Neural crest cell (in vitro differentiated cells): ENCODE results near the gene GARIN5B. TPM values are rescaled to one million over a fixed set of nuclear protein-coding genes. Genes with fewer than 3 reads are reported as not detected.

ENCODE experiments used
- DNase-seq: peaks from one replicate; pipeline ENCODE4 v3.0.0; 2021; ENCODE audit warnings: low read depth, mixed read lengths, low spot score
- H3K27ac Mint-ChIP-seq: one replicate; pipeline ENCODE4 v1.8.0; 2021; ENCODE audit warnings: mild to moderate bottlenecking, mixed read lengths; ENCODE audit not compliant: unreplicated experiment
- H3K27me3 Mint-ChIP-seq: 2 replicates; pipeline ENCODE4 v1.8.0; 2021; ENCODE audit warnings: low read depth, mild to moderate bottlenecking, mixed read lengths
- H3K36me3 Mint-ChIP-seq: 2 replicates; pipeline ENCODE4 v1.8.0; 2021; ENCODE audit warnings: low read depth, mild to moderate bottlenecking, mixed read lengths
- H3K4me1 Mint-ChIP-seq: 2 replicates; pipeline ENCODE4 v1.8.0; 2021; ENCODE audit warnings: mixed read lengths
- H3K4me3 Mint-ChIP-seq: one replicate; pipeline ENCODE4 v1.8.0; 2021; ENCODE audit warnings: mild to moderate bottlenecking, mixed read lengths
- H3K9me3 Mint-ChIP-seq: 2 replicates; pipeline ENCODE4 v1.8.0; 2021; ENCODE audit warnings: mixed read lengths
- total RNA-seq: library from RNA; stranded (reverse); gene quantifications from 2 replicates; pipeline ENCODE4 v1.2.1, GENCODE V29; 2021
- TF ChIP-seq, protein P1 (sequence below): fragments of 200-600 bp; sonication (generic); conservative IDR thresholded peaks from 2 replicates; pipeline ENCODE4 v1.5.0; 2021; ENCODE audit warnings: antibody characterized with exemption, mild to moderate bottlenecking

Gene GARIN5B
- total RNA-seq, 1 donor from 2014 or later: not detected

DNA sequence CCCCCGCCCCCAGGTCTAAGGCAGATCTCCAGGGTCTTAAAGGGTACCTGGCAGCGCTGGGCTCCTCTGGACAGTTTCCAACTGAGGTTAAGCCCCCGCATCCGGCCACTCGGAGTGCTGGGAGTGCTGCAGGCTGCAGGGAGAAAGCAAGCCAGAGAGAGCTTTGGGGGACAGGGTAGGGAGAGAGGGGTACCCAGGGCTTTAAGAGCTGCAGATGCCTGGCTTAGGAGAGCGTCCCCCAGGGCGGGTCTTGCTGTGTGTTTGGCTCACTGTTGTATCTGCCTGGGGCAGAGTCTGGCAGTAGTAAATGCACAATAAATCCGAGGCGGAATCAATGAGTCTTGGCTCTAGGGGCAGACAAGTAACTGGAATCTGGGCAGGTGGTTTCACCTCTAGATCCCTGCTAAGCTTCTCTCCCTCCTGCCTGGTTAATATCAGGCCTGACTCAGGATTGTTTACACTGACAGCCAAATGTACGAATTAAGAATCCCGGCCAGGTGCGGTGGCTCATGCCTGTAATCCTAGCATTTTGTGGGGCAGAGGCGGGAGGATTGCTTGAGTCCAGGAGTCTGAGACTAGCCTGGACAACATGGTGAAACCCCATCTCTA lies 7.7 kb downstream of the GARIN5B start:
- H3K4me3 Mint-ChIP-seq: no peak overlapping the region
- no peak overlapping the region for H3K27ac Mint-ChIP-seq
- H3K4me1 Mint-ChIP-seq: peaks cover 8% of the 10 kb centered on the region
- H3K9me3 Mint-ChIP-seq: no peaks in the 10 kb centered on the region
- DNase-seq: no peak
- TF ChIP-seq, protein P1, sequence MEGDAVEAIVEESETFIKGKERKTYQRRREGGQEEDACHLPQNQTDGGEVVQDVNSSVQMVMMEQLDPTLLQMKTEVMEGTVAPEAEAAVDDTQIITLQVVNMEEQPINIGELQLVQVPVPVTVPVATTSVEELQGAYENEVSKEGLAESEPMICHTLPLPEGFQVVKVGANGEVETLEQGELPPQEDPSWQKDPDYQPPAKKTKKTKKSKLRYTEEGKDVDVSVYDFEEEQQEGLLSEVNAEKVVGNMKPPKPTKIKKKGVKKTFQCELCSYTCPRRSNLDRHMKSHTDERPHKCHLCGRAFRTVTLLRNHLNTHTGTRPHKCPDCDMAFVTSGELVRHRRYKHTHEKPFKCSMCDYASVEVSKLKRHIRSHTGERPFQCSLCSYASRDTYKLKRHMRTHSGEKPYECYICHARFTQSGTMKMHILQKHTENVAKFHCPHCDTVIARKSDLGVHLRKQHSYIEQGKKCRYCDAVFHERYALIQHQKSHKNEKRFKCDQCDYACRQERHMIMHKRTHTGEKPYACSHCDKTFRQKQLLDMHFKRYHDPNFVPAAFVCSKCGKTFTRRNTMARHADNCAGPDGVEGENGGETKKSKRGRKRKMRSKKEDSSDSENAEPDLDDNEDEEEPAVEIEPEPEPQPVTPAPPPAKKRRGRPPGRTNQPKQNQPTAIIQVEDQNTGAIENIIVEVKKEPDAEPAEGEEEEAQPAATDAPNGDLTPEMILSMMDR: no peak
- peaks cover 76% of the 10 kb centered on the region for H3K27me3 Mint-ChIP-seq
- no peaks in the 10 kb centered on the region for H3K36me3 Mint-ChIP-seq

DNA sequence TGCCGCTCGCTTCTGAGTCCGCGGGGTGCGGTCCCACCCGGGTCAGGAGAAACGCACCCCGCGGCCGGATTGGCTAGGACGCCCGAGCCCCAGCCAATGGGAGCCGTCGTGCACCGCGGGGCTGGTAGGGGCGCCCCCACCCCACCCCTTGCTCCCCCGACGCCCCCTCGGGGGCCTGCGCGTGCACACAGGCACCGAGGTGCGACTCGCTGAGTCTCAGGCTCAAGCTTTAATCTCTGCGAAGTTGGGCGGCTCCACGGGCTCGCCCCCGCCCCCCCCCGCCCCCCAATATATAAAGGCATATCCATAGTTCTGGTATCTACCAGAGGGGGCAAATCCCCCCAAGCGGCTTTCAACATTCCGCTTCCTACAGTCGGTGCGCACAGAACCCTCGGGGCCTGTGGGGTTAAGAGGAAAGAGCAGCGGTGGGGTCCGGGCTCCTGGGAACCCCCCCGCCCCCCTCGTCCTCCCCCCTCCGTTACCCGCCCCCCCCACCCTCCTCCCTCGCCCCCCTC lies 8.3 kb downstream of the GARIN5B start, which contains the start of gene COX6B2:
Gene COX6B2 (minus strand): TSS at position 22 of the 515 bp plus-strand sequence. CDS start 198 bp downstream, outside the sequence.
- DNase-seq: no peak
- Mint-ChIP-seq H3K4me1 (peaks cover 8% of the 10 kb centered on the region), H3K27ac (no peak within 1 kb of the TSS), H3K9me3 (no peaks in the 10 kb centered on the region), H3K36me3 (no peaks in the 10 kb centered on the region), H3K4me3 (peak within 1 kb of the TSS; percentile 59), H3K27me3 (peaks cover 76% of the 10 kb centered on the region)
- TF ChIP-seq, protein P1: no peak

DNA sequence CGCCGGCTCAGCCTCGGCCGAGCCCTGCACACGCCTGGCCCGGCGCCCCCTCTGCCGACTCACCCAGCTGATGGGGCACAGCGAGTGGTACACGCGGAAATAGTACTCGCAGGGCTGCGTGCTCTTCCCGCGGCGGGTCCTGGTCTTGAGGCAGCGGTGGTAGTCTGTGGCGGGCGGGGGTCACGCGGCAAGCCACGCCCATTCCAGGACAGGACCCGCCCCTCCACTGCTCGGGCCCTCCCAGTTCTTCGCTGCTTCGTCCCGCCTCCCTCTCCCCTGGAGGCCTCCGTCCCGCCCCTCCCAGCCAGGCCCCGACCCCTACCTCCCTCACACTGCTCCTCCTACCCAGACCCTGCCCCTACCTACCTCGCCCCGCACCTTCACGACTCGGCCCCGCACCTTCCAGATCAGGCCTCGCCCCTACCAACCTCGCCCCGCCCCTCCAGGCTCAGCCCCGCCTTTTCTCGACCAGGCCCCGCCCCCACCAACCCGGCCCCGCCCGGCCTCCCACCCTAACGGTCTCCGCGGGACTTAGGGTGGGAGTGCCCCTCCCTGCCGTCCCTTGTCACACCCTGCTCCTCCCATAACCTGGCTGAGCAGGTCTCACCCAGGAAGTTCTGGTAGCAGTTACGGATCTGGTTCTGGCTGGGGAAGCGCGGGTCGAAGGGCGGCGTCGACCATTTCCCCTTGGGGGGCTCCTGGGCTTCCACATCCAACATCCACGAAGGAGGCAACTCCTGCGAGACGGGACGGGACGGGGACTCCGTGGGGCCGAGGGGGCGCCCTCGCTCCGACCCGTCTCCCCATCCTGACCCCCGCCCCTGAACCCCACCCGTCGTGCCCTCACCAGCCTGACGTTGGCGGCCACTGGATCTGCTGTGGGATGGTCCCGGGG lies 9.0 kb downstream of the GARIN5B start:
- no peak for DNase-seq
- Mint-ChIP-seq H3K4me3 (peak overlapping the region; percentile 59), H3K27ac (no peak overlapping the region), H3K9me3 (no peaks in the 10 kb centered on the region), H3K27me3 (peaks cover 78% of the 10 kb centered on the region), H3K4me1 (peaks cover 8% of the 10 kb centered on the region), H3K36me3 (no peaks in the 10 kb centered on the region)
- TF ChIP-seq, protein P1: no peak

DNA sequence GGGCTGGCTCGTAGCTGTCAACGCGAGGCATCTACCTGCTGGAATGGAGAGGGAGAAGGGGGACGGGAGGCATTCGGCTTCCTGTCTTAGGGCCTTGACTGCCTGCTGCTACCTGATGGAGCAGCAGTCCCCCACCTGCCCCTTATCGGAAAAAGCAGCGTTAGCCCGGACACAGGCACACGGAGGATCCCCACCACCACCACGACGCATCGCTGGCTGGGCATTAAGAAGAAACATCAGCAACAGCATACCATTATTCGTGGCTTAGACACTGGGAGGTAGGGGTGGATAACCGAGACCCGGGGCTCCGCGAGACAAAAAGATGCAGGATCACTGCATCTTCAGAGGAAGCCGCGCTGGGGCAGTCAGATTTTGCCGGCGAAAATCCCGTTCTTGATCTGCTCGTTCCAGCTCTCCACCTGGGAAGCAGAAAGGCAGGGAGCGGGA lies 9.7 kb downstream of the GARIN5B start:
- Mint-ChIP-seq H3K4me1 (peaks cover 8% of the 10 kb centered on the region), H3K4me3 (peak overlapping the region; percentile 59), H3K9me3 (no peaks in the 10 kb centered on the region), H3K36me3 (no peaks in the 10 kb centered on the region), H3K27me3 (peaks cover 74% of the 10 kb centered on the region), H3K27ac (no peak overlapping the region)
- TF ChIP-seq, protein P1: no peak
- DNase-seq: no peak

DNA sequence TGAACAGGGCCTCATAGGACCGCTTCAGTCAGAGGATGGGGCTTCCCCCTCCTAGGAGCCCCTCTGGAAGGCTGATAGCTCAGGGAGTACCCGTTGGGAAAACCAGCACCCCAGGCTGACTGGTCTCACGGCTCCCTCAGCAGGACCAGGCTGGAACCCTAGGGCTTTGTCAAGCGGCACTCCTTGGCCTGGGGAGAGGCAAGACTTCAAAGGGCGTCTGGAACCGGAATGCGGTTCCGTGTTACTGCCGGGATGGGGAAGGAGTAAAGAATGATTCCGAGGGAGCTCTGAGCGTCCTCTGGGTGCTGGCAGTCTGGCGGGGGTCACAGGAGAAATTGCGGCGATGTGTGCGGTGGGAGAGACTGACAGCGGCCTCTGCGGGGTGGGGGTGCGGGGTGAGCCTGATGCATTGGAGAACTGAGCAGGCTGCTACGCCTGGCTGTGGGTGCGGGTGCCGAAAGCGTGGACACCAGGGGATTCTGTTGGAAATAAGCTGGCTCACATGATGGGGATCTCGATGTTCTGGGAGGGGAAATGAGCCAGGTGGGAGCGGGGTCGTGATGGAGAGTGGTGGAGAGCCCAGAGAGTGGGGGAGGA lies 10.4 kb downstream of the GARIN5B start:
- Mint-ChIP-seq H3K36me3 (no peaks in the 10 kb centered on the region), H3K9me3 (no peaks in the 10 kb centered on the region), H3K27ac (no peak overlapping the region), H3K4me3 (peak overlapping the region; percentile 62), H3K4me1 (peaks cover 13% of the 10 kb centered on the region), H3K27me3 (peaks cover 69% of the 10 kb centered on the region)
- no peak for DNase-seq
- TF ChIP-seq, protein P1: no peak
